Measurements from ENCODE around the gene ASF1B. TPM values are rescaled to one million over a fixed set of nuclear protein-coding genes. Genes with fewer than 3 reads are reported as not detected.

Gene ASF1B
- total and polyA plus RNA-seq, 2 experiments from 2014 or later: 33.3 to 36.9 TPM

GRCh38 chr19:14089662-14090508 lies 46.5 kb downstream of the ASF1B start:
- no peak for TF ChIP-seq NANOG (IDR thresholded peaks at IDR 0.05; ENCODE audit: borderline replicate concordance)
- TF ChIP-seq JUNB (IDR thresholded peaks at IDR 0.05; ENCODE audit: unreplicated experiment): no peak
- TF ChIP-seq REST (IDR thresholded peaks at IDR 0.05; ENCODE audit: unreplicated experiment): no peak
- no peak for TF ChIP-seq CREB1 (CRISPR knock-in tag; IDR thresholded peaks at IDR 0.05; ENCODE audit: low read depth)
- TF ChIP-seq POLR2AphosphoS5 (IDR thresholded peaks at IDR 0.05; ENCODE audit: low read depth): no peak
- no peak for TF ChIP-seq ZNF114 (CRISPR knock-in tag; IDR thresholded peaks at IDR 0.05)
- TF ChIP-seq ZNF462 (CRISPR knock-in tag; IDR thresholded peaks at IDR 0.05): no peak
- no peak for TF ChIP-seq EZH2phosphoT487 (IDR thresholded peaks at IDR 0.05; ENCODE audit: unreplicated experiment)
- no peak; a peak in 1 of 4 replicates for TF ChIP-seq CTCF (conservative IDR thresholded peaks at IDR 0.05; ENCODE audit: low read depth in 2 of 2)
- TF ChIP-seq ZNF331 (CRISPR knock-in tag; IDR thresholded peaks at IDR 0.05; ENCODE audit: low read depth): no peak
- peaks cover 15% of the 10 kb centered on the region for H3K4me1 Mint-ChIP-seq
- 0 out of 2 replicates have a peak, but pooled peaks cover 6% of the 10 kb centered on the region for H4K20me1 ChIP-seq (replicated peaks; ENCODE audit: insufficient read depth)
- H3K27ac ChIP-seq (ENCODE audit: low read depth): no peak overlapping the region
- no peaks in the 10 kb centered on the region for H3K9me2 ChIP-seq (ENCODE audit: insufficient read depth)
- H2AFZ ChIP-seq: no peak overlapping the region
- peak overlapping the region; percentile 72 for H3K4me2 ChIP-seq
- peaks cover 28% of the 10 kb centered on the region for H3K36me3 Mint-ChIP-seq (ENCODE audit: low read depth)
- peaks cover 23% of the 10 kb centered on the region for H3K27me3 Mint-ChIP-seq (ENCODE audit: insufficient read depth, low read depth, poor library complexity)
- peaks cover 31% of the 10 kb centered on the region for H3K27me3 ChIP-seq (ENCODE audit: insufficient read depth)
- peaks cover 12% of the 10 kb centered on the region for H3K4me1 ChIP-seq (ENCODE audit: insufficient read depth)
- peak overlapping the region; percentile 60 for H3K4me3 ChIP-seq
- H3K27ac Mint-ChIP-seq: no peak overlapping the region
- peak; percentile 71 for DNase-seq (ENCODE audit: low spot score)
- peaks cover 15% of the 10 kb centered on the region for H3K9me3 Mint-ChIP-seq
- peak overlapping the region; percentile 80 for H3K4me3 Mint-ChIP-seq
- H3F3A ChIP-seq (replicated peaks; ENCODE audit: low read depth): peaks cover 31% of the 10 kb centered on the region
- peaks cover 9% of the 10 kb centered on the region; the same call in 1 of the 2 replicates for H3K36me3 ChIP-seq (ENCODE audit: insufficient read depth)
- H3K79me2 ChIP-seq (replicated peaks; ENCODE audit: insufficient read depth): no peaks in the 10 kb centered on the region
- ATAC-seq: no peak

Data from GM23338 (cell line).